NCI-H2081 treated with DMSO at 0.1 percent for 48 hours (cell line): ENCODE measurements around the gene CSTF2T.

Experiments used
- DNase-seq: peaks from one replicate; lab custom pipeline; 2025; lab: John Stamatoyannopoulos, UW

The CSTF2T gene, protein sequence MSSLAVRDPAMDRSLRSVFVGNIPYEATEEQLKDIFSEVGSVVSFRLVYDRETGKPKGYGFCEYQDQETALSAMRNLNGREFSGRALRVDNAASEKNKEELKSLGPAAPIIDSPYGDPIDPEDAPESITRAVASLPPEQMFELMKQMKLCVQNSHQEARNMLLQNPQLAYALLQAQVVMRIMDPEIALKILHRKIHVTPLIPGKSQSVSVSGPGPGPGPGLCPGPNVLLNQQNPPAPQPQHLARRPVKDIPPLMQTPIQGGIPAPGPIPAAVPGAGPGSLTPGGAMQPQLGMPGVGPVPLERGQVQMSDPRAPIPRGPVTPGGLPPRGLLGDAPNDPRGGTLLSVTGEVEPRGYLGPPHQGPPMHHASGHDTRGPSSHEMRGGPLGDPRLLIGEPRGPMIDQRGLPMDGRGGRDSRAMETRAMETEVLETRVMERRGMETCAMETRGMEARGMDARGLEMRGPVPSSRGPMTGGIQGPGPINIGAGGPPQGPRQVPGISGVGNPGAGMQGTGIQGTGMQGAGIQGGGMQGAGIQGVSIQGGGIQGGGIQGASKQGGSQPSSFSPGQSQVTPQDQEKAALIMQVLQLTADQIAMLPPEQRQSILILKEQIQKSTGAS

DNA sequence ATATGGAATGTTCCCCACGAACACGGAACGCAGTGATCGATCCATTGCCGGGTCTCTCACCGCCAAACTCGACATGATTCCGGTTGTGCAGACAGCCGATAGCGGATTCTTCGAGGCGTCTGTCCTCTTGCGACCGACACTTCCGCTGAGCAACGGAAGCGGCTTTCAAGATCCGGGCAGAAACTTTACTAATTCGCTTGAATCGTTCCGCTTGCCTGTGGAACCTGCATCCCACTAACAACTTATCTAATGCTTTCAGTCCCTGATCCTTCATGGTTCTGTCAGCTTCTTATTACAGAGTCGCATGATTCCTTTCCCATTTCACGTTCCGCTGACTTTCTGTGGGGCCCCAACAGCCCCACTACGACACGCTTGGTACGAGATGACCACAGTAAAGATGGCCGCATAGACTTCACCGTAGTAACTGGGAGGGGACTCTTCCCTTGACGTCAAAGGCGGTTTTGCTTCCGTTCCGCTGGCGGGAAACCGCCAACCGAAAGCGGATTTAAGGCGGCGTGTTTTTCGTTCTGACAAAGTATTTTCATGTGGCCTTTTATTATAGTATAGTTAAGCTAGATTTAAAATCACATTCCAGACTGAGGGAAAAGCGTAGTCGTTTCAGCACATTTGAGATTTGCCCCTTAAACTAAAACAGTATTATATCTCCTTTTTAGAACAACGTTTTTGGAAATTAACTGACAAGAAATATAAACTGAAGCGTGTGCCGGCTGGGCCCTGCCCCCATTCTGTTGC lies at the start of gene CSTF2T:
Gene CSTF2T (minus strand): TSS at position 121 of the 753 bp plus-strand sequence. CDS start 46 bp downstream, at position 75.
- DNase-seq: peak; percentile 56

DNA sequence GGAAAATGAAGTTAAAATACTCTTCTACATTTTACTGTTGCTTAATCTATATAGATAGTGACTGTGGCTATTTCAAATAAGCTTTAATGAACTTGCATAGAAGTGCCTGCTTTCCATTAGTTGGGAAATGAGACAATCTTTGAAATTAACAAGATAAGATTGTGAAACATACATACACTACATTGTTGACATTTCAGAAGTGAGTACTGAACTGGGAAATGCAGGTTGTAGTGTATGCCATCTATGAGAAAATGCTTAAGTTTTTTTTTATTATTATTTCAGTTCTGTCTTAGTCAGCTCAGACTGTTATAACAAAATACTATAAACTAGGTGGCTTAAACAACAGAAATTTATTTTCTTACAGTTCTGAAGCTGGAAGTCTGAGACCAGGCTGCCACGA lies 49.6 kb upstream of the CSTF2T start:
- DNase-seq: no peak

DNA sequence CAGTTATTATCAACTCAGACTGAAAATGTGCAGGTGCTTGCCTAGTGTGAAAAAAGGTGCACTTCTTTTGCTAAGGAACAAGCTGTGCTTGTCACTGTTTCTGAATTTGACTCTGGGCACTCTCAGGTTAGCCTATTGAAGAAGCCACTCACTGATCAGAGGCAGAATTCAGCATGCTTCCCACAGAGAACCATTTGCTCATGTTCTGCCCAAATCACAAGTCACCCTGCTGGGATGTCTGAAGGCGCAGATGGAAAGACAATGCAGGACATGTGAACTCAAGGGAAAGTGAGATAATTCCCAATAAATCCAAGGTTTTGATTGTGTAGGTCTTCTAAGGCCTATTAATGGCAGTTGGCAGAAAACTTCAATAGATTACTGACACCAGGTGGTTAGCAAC lies 47.8 kb upstream of the CSTF2T start:
- DNase-seq: no peak

DNA sequence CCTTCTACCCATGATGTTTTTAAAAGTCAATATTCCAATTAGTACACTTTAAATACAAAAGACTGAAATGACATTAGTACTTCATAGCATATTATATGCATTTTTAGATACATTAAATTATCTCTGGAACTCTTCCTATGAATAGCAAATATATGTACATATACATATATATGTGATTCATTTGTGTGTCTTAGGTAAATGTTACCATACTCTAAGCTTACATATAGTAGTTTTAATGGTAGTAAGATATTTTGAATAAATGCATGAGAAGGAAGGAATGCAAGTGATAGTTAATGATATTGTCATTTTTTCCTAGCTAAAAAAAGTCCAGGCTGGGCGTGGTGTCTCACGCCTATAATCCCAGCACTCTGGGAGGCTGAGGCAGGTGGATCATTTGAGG lies 46.0 kb upstream of the CSTF2T start:
- no peak for DNase-seq

DNA sequence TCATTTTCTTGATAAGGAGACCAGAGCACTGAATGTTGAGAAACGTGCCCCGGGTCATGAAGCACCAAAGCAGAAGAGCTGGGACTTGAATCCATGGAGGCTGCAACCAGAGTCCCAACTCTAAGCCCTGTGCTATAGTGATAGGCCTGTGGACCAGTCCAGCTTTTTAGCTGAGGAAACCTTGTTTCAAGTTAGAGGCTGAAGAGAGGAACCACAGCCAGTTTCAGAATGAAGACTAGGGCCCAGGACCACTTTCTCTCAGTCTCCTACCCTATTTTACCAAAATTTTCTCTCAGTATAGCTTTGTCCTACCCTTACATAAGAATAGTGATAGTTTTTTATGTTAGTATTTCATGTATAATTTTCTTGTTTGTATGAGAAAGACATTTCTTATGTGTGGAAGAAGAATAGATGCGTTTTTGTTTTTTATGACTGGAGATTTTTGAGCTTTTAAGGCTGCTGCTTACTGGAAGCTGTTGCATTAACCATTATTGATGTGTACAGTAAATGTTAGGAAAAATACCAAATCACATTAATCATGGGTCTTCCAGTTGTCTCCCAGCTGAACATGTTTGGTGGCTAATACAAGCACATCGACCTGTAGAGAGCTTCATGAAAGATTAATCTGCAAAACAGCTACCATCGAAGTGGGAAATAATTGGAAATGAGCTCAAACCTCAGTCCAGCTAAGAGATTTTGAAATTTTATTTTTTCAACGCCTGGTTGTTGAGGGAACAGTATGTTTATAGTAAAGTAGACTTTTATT lies 45.0 kb upstream of the CSTF2T start:
- no peak for DNase-seq

DNA sequence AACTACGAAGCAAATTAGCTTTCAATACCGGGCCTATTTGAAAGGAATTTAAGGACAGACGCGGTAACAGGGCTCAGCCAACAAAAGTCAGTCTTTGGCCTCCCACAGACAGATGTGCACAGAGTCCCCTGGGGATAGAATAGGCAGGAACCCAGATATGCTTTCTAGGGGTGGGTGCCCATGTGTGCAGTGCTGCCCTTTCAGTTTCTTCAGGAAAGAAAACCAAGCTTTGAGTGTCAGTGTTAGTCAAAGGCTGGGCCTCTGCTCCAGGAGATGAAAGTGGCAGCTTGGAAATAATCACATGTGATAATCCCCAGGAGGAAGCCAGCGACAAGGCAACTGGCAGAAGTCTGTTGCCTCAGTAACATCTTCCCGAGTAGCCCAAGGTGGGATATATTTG lies 43.8 kb upstream of the CSTF2T start:
- no peak for DNase-seq

DNA sequence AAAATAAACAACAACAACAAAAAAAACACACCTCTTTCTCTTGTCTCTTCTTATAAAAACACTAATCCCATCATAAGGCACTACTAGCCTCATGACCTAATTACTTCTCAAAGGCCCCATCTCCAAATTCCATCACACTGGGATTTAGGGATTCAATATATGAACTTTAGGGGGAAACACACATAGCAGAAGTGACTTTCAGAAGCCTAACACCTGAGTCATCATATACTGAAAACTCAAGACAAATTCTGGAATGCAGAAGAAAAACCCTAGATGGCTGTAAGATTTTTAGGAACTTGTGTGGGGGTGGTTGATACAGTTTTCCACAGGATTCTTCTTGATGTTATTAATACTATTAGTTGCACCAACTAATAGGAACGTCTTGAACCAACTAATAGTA lies 33.7 kb upstream of the CSTF2T start:
- no peak for DNase-seq

DNA sequence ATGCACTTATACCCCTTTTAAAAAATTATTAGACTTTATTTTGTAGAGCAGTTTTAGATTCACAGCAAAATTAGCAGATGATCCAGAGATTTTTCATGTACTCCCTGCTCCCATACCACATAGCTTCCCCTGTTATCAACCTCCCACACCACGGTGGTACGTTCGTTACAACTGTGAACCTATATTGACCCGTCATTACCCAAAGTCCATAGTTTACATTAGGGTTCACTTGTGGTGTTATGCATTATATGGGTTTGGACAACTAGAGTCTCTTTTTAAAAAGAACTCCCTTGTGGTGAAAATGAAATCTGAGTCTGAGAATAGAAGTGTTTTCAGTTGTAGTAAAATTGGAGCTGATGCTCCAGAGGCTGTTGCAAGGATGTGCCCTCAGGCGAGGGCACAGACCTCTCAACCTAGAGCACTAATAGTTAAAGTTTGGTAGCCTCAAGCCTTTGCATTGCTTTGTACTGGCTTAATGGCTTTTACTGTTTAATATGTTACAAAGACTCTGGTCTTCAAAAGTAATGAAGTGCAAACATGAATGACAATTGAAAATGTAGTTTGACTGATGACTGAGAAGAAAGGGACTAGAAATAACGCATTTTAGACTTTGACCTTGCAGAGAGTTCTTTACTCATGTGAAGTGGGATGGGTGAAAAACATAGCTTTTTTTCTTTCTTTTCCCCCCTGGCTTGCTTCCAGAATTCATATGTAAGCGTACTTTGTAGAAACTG lies 30.6 kb upstream of the CSTF2T start:
- no peak for DNase-seq

DNA sequence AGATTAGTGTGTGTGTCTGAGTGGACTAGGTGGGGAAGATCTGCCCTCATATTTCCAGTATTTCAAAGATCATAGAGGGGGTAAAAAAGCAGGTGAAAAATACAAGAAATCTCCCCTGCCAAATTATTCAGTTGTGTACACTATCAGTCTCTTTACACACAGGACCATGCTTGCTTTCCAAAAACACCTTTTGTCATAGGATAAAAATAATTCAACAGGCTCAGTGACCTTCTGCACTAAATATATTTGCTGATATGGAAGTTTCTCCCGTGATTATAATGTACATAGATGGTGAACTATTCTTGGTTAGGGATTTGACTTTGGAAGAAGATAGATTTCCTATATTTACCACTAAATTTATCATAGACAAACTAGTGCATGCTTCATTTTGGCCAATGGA lies 24.6 kb upstream of the CSTF2T start:
- no peak for DNase-seq

DNA sequence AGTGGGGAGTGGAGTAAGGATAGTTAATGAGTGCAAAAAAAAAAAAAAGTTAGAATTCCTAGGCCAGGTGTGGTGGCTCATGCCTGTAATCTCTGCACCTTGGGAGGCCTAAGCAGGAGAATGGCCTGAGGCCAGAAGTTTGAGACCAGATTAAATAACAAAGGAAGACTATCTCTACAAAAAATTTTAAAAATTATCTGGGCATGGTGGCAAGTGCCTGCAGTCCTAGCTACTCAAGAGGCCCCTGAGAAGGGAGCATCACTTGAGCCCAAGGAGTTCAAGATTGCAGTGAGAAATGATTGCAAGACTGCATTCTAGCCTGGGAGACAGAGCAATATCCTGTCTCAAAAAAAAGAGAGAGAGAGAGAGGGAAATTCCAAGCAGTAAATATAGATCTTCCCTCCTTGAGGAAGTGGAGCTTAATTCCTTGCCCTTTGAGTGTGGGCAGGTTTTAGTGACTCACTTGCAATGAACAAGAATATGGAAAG lies 19.5 kb upstream of the CSTF2T start:
- no peak for DNase-seq

DNA sequence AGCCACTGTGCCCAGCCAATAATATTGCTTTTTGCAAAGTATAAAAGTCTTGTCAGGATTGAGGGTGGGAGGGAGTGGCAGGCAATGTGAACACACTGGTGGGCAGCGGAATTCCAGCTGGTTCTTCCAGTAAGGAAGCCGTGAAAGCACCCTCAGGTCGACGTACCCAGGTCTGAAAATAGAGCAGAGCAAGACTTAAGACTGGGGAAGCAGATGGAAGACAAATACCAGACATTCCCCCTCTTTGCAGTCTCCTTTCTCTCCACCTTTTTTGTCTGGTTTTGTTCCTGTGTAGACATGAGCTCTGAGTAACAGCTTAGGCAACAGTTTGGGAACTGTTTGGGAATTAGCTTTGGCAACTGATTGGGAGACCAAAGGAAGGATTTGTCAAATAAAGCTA lies 17.6 kb upstream of the CSTF2T start:
- no peak for DNase-seq

DNA sequence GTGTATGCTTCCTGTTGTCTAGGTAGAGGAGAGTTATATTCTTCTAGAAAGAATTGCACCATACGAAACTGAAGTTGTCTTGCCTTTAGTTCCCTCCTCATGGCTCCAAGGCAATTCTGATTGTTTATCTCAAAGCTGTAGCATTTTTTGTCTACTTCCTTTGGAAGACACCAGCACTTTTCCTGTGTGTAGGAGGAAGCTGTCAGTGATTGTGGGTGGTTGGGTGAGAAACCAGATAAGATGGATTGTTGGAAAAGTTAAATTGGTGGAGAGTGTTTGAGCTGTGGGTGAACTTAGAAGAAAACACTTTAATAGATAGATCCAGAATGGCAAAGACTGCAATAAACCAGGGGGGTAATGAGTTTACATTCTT lies 12.1 kb upstream of the CSTF2T start:
- no peak for DNase-seq

DNA sequence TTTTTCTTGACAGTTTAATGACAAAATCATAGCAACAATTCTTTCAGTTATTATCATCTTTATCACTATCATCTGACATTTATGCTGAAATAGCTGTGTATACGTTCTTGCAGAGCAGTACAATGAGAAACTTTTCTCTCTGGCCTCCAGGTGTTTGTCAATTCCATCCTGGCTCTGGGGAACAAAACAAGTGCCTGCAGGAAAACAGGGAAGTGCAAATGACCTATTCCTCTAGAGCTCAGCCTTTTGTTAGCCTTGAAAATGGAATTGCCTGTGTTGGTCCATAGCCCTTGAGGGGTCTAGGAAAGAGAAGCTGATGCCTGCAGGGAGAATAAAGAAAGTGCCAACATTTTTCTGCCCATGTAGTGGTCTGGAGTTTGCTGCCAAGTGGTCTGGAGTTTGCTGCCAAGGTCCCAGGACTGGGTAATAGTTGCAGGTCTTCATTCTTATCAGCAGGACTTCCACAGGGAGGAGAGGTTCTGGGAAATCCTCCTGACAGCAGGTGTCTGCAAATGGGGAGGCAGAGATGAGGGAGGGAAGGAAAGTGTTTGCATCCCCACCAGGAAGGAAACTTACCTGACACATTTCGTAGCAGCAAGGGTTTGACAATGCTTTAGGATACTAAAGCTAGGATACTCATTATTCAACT lies 10.1 kb upstream of the CSTF2T start:
- DNase-seq: no peak

DNA sequence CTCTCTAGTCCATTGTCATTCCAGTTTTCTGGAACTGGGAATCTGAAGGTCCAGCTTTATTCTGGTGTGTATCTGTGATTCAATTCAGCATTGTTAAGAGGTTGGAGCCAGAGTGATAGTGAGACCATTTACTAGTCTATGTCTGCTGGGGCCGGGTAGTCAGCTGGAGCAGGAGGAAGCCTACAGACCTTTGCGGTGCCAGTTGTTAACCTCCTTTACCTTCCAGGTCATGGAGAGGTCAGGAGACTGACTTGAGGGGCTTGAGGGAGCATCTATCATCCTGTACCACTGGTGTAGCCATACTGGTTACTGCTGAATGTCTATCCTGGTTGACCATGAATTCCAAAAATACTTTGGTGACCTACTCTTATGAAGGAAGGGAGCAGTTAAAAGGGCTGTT lies 9.2 kb upstream of the CSTF2T start:
- no peak for DNase-seq

DNA sequence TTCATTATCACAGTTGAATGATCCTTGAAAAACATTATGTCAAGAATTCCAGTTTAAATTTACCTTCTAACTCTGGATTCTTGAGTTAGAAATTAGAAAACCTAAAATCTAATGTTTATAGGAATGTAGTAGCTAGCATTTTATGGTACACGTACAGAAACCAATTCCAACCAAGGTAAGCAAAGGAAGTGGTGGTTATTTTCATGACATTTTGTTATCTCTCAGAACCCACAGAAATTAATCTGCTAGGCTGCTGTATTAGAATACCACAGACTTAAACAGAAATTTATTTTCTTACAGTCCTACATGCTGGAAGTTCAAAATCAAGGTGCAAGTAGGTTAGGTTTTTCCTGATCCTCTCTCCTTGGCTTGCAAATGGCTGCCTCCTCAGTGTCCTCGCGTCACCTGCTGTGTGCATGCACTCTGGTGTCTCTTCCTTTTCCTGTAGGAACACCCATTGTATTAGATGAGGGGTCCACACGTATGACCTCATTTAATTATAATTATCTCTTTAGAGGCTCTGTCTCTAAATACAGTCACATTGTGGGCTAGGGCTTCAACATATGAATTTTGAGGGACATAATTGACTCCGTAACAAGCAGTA lies 8.5 kb upstream of the CSTF2T start:
- DNase-seq: no peak

DNA sequence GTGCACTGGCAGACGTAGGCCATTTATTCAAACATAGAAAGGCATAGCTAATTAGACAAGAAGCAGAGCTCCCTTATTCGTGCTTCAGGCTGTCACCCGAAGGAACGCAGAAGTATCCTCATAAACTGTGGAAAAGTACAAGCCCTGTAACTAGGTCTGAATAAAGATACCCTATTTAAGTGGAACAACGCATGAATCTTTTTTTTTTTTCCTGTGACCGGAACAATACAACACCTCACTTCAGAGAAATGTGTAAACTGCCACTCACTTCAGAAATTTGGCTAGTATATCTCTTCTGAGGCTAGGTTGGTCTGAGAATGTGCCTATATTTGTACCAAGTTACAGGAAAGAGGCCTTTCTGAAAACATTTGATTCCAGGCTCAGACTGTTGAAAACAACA lies 8.0 kb upstream of the CSTF2T start:
- DNase-seq: no peak

DNA sequence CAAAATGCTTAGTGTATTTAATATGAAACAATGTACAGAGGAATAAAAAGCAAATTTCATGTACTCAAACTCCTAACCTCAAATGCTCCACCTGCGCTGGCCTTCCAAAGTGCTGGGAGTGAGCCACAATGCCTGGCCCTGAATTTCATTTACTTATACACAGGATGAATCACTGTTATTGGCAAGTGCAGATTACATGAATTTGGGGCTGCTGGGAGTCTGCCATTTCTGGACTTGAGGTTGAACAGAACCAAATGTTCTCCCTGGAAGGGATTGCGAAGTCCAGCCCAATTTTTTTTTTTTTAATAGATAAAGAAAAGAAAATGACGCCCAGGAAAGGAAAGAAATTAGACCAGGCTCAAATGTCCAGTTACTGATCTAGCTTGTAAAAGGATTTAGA lies 6.8 kb upstream of the CSTF2T start:
- no peak for DNase-seq

DNA sequence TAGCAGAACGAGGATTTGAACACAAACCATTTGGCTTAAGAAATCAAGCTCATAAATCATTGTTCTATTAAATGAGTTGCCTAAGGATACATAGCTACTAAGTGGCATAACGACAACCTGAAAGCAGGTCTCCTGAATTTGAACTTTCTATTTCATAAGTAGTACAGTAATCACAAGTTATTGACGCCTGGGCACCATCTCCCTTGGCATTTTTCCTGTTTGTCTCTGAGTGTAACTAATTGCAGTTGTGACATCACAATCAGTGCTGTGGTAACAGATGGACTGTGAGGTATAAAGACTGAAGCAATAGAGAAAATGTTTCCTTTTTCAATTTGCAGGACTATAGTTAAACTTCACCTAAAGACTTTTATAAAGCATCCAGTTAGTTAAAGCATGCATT lies 6.4 kb upstream of the CSTF2T start:
- DNase-seq: no peak

DNA sequence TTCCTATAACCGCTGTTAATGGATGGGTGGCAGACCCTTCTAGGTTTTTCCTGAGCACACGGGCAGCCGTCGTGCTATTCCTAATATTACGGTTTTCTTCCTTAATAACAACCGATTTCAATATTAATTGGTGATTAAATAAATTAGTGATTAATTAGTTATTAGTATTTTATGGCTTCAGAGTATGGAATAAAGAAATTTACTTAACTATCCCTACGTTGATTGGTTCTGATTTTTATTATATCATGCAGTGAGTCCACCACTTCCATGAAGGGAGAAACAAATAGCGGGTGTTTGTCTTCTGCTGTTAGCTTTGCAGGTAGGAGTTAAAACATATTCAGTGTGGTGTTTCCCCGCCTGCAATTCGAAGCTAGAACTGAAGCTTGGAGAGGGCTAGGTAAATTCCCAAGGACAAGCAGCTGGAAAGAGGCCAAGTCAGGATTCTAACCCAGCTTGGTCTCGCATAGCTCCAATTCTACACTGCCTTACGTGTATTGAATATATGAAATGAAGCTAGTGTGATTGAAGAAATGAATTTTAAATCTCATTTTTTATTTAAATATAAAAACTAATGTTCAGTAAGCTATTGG lies 928 bp upstream of the CSTF2T start:
- no peak for DNase-seq

DNA sequence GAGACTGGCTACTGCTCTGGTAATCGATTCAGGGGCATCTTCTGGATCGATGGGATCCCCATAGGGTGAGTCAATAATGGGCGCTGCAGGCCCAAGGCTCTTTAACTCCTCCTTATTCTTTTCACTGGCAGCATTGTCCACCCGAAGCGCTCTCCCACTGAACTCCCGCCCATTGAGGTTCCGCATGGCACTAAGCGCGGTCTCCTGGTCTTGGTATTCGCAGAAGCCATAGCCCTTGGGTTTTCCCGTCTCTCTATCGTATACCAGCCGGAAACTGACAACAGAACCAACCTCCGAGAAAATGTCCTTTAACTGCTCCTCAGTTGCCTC lies 285 bp downstream of the CSTF2T start:
- no peak for DNase-seq
